Measurements from ENCODE around the gene ASPRV1.

The ASPRV1 gene

GRCh38 chr2:69989441-69990105, 28.1 kb upstream of the ASPRV1 start:
- ATAC-seq (ENCODE audit: low read depth) (peak; percentile 51), DNase-seq (ENCODE audit: low spot score) (peak; percentile 2)
- H3K4me1 ChIP-seq (ENCODE audit: insufficient read depth, poor library complexity, severe bottlenecking) = peaks cover 8% of the 10 kb centered on the region
- H3K36me3 ChIP-seq (ENCODE audit: low read depth) = no peaks in the 10 kb centered on the region
- H3K27me3 ChIP-seq (ENCODE audit: insufficient read depth, poor library complexity, severe bottlenecking) = no peaks in the 10 kb centered on the region
- no peak for TF ChIP-seq CTCF (IDR thresholded peaks at IDR 0.05; ENCODE audit: poor library complexity, severe bottlenecking)
- no peak overlapping the region for H3K27ac ChIP-seq (ENCODE audit: poor library complexity, severe bottlenecking)
- H3K9me3 ChIP-seq (ENCODE audit: severe bottlenecking) = peaks cover 3% of the 10 kb centered on the region
- no peak overlapping the region for H3K4me3 ChIP-seq (ENCODE audit: severe bottlenecking)

- ATAC-seq (ENCODE audit: low read depth) = peak; percentile 60
- Histone ChIP-seq H3K36me3 (ENCODE audit: low read depth) (no peaks in the 10 kb centered on the region), H3K4me1 (ENCODE audit: insufficient read depth, poor library complexity, severe bottlenecking) (peaks cover 8% of the 10 kb centered on the region), H3K27me3 (ENCODE audit: insufficient read depth, poor library complexity, severe bottlenecking) (no peaks in the 10 kb centered on the region), H3K9me3 (ENCODE audit: severe bottlenecking) (peaks cover 3% of the 10 kb centered on the region), H3K27ac (ENCODE audit: poor library complexity, severe bottlenecking) (no peak overlapping the region), H3K4me3 (ENCODE audit: severe bottlenecking) (no peak overlapping the region)
- DNase-seq (ENCODE audit: low spot score) = no peak
- no peak for TF ChIP-seq CTCF (IDR thresholded peaks at IDR 0.05; ENCODE audit: poor library complexity, severe bottlenecking)
Measured at GRCh38 chr2:69989009-69989408, 27.6 kb upstream of the ASPRV1 start.

GRCh38 chr2:69988086-69988635, 26.7 kb upstream of the ASPRV1 start:
- ATAC-seq (ENCODE audit: low read depth) (no peak), DNase-seq (ENCODE audit: low spot score) (no peak)
- Histone ChIP-seq H3K27ac (ENCODE audit: poor library complexity, severe bottlenecking) (no peak overlapping the region), H3K9me3 (ENCODE audit: severe bottlenecking) (peaks cover 3% of the 10 kb centered on the region), H3K27me3 (ENCODE audit: insufficient read depth, poor library complexity, severe bottlenecking) (no peaks in the 10 kb centered on the region), H3K4me3 (ENCODE audit: severe bottlenecking) (no peak overlapping the region), H3K36me3 (ENCODE audit: low read depth) (no peaks in the 10 kb centered on the region), H3K4me1 (ENCODE audit: insufficient read depth, poor library complexity, severe bottlenecking) (peaks cover 8% of the 10 kb centered on the region)
- no peak for TF ChIP-seq CTCF (IDR thresholded peaks at IDR 0.05; ENCODE audit: poor library complexity, severe bottlenecking)

- H3K36me3 ChIP-seq (ENCODE audit: low read depth) = no peaks in the 10 kb centered on the region
- TF ChIP-seq CTCF (IDR thresholded peaks at IDR 0.05; ENCODE audit: poor library complexity, severe bottlenecking) = no peak
- no peaks in the 10 kb centered on the region for H3K27me3 ChIP-seq (ENCODE audit: insufficient read depth, poor library complexity, severe bottlenecking)
- no peak overlapping the region for H3K4me3 ChIP-seq (ENCODE audit: severe bottlenecking)
- DNase-seq (ENCODE audit: low spot score) (no peak), ATAC-seq (ENCODE audit: low read depth) (no peak)
- no peak overlapping the region for H3K27ac ChIP-seq (ENCODE audit: poor library complexity, severe bottlenecking)
- peaks cover 3% of the 10 kb centered on the region for H3K9me3 ChIP-seq (ENCODE audit: severe bottlenecking)
- H3K4me1 ChIP-seq (ENCODE audit: insufficient read depth, poor library complexity, severe bottlenecking) = peaks cover 8% of the 10 kb centered on the region
Measured at GRCh38 chr2:69986691-69987090, 25.3 kb upstream of the ASPRV1 start.

- DNase-seq (ENCODE audit: low spot score) (no peak), ATAC-seq (ENCODE audit: low read depth) (no peak)
- TF ChIP-seq CTCF (IDR thresholded peaks at IDR 0.05; ENCODE audit: poor library complexity, severe bottlenecking) = no peak
- H3K27ac ChIP-seq (ENCODE audit: poor library complexity, severe bottlenecking) = no peak overlapping the region
- no peak overlapping the region for H3K4me3 ChIP-seq (ENCODE audit: severe bottlenecking)
- no peaks in the 10 kb centered on the region for H3K27me3 ChIP-seq (ENCODE audit: insufficient read depth, poor library complexity, severe bottlenecking)
- H3K36me3 ChIP-seq (ENCODE audit: low read depth) = no peaks in the 10 kb centered on the region
- H3K4me1 ChIP-seq (ENCODE audit: insufficient read depth, poor library complexity, severe bottlenecking) = peaks cover 13% of the 10 kb centered on the region
- H3K9me3 ChIP-seq (ENCODE audit: severe bottlenecking) = peaks cover 3% of the 10 kb centered on the region
Measured at GRCh38 chr2:69985688-69986087, 24.3 kb upstream of the ASPRV1 start.

All from RWPE2 (cell line).